GM18873 (cell line): ENCODE measurements around the gene KPNA4.
"Not testable (repeated sequence)": the region's sequence is repeated elsewhere in the genome, so short reads cannot be mapped to it uniquely, and the experiment has no call there.

Experiments
- ATAC-seq: cut with Tn5 transposase; IDR thresholded peaks from one replicate; pipeline ENCODE4 v1.9.1; 2021; ENCODE audit warnings: mild to moderate bottlenecking, moderate library complexity, moderate number of reproducible peaks; ENCODE audit not compliant: unreplicated experiment, low FRiP score

Gene KPNA4

GRCh38 chr3:160516391-160516790, 49.0 kb downstream of the KPNA4 start:
- ATAC-seq, result not testable (repeated sequence)

DNA sequence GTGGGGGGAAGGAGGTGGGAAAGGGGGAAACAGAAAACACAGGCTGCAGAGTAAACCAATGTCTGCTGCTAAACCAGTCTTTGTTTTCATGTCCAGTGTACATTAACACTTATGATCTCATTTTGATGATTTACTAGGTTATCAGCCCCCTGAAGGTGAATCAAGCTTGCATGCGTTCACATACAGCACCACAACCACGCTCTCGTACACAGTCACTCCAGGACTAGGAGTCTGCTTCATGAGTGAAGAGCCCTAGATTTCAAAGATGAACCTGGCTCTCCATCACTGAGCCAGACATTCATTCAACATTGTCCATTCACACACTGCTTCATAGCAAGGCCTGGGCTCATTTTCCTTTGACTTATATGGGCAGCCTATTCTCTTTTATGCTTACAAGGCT, 64.0 kb downstream of the KPNA4 start:
- no peak for ATAC-seq

- no peak for ATAC-seq
Observed at GRCh38 chr3:160498202-160498601, 67.2 kb downstream of the KPNA4 start.

DNA sequence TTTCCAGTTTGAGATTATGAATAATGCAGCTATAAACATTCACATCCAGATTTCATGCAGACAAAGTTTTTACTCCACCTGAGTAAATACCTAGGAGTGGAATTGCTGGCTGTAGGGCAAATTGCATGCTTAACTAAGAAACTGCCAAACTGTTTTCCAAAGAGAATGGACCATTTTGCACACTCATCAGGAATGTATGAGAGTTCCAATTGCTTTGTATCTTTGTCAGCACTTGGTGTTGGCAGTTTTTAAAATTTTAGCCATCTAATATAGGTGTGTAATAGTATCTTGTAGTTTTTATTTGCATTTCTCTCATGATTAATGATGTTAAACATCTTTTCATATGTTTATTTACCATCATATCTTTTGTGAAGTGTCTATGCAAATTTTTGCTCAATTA, 75.2 kb downstream of the KPNA4 start:
- no peak for ATAC-seq

- ATAC-seq, result no peak
Observed at GRCh38 chr3:160486459-160486869, 78.9 kb downstream of the KPNA4 start.

DNA sequence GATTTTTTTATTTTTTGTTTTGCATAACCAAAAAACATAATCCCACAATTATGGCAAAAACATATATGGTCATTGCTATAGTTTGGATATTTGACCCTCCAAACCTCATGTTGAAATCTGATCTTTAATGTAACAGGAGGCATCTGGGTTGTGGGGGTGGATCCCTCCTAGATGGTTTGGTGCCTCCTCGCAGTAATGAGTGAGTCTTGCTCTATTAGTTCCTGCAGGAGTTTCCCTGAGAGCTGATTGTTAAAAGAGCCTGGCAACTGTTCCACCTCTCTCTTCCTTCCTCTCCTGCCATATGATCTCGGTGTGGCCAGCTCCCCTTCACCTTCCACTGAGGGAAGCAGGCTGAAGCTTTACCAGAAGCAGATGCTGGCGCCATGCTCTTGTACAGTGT, 82.6 kb downstream of the KPNA4 start:
- ATAC-seq, result no peak

GRCh38 chr3:160481856-160482255, 83.5 kb downstream of the KPNA4 start:
- no peak for ATAC-seq

- no peak for ATAC-seq
Observed at GRCh38 chr3:160480931-160481330, 84.4 kb downstream of the KPNA4 start.

DNA sequence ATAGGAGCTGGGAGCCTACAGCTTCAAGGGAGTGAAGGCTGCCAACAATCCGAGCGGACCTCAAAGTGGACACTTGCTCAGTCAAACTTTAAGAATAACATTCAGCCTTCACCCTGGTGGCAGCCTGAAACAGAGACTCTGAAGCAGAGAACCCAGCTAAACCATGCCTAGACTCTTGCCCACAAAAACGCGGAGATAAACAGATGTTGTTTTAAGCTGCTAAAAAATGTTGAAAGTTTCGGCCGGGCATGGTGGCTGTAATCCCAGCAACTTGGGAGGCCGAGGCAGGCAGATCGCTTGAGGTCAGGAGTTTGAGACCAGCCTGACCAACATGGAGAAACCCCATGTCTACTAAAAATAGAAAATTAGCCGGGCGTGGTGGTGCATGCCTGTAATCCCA, 86.0 kb downstream of the KPNA4 start:
- ATAC-seq, result no peak

- ATAC-seq, result no peak
Observed at GRCh38 chr3:160478338-160478737, 87.0 kb downstream of the KPNA4 start.

GRCh38 chr3:160477750-160478149, 87.6 kb downstream of the KPNA4 start:
- ATAC-seq, result no peak

DNA sequence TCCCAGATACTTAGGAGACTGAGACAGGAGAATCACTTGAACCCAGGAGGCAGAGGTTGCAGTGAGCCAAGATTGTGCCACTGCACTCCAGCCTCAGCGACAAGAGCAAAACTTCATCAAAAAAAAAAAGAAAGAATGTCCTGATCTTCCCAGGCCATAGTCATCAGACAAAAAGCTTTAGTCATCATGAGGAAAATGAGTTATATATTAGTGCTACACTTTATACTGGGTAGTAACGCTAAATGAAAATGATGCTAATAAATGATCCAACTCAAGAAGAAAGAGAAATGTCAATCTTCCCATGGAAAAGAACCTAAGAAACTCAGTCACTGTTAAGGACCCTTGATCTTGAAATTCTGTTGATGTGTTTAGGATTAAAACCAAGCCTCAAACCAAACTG, 89.5 kb downstream of the KPNA4 start:
- ATAC-seq, result no peak

DNA sequence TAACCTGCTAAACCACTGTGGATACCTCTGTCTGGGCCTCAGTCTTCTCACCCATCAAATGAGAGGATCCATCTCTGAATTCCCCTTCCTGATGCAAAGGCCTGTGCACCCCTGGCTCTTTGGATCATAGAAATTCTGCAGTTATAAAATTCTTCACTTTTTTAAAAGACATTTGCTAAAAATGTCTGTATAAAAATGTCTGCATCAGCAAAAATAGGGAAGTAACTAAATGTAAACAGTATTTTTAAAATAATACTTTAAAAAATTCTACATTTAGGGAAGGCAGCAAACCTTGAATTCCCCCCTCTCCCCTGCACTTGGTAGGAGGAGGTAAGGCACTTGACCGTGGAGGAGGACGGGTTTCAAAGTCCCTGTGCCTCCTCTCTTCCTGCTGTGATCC, 90.2 kb downstream of the KPNA4 start:
- no peak for ATAC-seq

DNA sequence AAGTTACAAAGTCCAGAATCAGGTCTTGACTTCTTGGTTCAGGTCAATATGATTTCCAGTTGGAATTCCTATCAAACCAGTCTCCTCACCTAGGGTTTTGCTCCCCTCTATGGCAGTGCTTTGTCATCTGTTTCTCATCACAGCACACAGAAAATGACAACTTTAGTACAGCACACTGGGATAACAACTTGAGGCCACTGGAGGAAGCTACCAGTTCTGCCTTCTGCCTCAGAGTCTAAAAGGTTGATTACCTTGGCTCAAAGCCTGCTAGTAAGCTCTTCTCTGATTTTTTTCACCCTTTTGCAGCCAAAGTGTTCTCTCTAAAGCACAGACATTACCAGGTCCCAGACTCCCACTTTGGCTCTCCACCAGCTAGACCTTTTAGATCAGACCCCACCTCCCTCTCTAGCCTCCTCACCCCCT, 90.9 kb downstream of the KPNA4 start:
- ATAC-seq, result no peak

DNA sequence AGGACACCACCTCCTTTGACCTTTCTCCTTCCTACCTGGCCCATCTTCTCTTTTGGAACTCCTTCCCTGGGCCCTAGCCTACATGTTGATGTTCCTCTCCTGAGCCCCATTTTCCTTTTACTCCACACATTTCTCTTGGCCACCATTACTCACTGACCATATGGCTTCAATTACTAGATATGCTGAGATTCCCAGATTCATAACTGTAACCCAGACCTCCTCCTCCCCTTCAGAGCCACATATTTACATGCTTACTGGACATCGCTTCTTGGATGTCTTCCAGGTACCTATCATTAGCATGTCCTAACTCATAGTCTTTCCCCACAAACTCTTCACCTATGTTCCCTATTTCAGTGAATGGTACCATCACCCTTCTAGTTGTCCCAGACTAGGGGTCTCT, 91.4 kb downstream of the KPNA4 start:
- no peak for ATAC-seq

DNA sequence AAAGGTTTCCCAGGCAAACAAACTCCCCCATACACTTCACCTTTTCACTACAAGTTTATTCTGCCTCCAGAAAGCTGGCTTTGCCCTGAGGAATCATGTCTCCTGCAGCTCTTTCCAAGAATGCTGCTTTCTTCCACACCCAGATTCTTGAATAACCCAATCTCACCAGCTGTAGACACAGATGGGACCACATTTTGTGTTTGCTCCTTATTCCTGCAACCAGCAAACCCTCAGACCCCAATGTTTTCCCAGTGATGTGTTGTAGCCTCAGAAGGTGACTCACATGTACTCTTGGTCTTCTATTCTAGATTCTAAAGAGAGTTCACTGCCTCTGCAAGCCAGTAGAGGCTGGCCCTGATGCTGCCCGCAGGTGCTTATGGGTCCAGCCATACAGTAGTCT, 92.2 kb downstream of the KPNA4 start:
- ATAC-seq, result no peak

- ATAC-seq, result no peak
Observed at GRCh38 chr3:160472344-160472743, 93.0 kb downstream of the KPNA4 start.

DNA sequence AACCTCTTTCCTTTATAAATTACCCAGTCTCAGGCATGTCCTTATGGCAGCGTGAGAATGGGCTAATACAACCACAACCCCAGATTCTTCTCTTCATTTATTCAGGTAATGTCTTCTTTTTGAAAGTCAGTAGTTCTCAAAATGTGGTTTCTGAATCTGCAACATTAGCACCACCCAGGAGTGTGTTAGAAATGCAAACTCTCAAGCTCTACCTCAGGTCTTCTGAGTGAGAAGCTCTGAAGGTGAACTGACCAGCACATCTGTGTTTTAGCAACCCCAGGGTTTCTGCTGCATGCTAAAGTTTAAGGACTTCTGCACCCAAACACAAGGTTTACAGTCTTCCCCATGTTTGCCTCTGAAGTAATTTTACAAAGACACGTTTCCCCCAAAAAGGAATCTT, 93.5 kb downstream of the KPNA4 start:
- no peak for ATAC-seq

GRCh38 chr3:160470181-160470580, 95.2 kb downstream of the KPNA4 start:
- ATAC-seq, result no peak

DNA sequence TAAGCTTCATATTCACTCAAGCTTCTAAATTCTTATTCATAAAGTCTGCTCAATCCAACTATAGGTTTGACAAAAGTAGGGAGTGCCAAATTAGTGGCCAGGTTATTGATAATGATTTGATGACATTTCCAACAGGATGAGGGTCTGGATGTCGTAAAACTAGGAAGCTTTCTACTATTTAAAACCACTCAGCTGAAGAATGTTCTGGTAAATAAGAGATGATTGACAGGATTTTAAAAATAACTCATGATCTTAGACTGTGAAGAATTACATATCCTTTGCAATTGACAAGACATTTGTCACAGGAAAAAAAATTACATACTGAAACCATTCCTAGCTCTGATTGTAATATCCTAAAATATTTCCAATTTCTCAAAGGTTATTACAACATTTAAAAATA, 100.4 kb downstream of the KPNA4 start:
- no peak for ATAC-seq

- no peak for ATAC-seq
Observed at GRCh38 chr3:160464321-160464720, 101.0 kb downstream of the KPNA4 start.

DNA sequence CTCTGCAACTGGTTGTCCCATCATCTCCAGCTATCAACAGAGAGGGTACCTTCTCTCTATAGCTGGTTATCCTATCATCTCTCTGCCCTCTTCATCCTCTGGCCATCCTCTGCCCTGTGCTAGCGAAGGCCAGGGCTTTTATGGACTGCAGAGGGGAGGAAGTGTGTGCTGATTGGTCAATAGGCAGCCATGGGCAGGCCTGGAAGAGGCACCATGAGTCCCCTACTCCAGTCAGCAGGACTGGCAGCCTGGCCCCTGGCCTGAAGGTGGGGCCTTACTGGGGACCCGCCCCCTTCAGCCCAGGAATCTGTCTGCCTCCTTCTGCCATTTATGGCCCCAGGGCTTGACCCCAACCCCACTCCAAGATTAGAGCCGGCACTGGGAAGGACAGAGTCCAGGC, 105.3 kb downstream of the KPNA4 start:
- no peak for ATAC-seq

DNA sequence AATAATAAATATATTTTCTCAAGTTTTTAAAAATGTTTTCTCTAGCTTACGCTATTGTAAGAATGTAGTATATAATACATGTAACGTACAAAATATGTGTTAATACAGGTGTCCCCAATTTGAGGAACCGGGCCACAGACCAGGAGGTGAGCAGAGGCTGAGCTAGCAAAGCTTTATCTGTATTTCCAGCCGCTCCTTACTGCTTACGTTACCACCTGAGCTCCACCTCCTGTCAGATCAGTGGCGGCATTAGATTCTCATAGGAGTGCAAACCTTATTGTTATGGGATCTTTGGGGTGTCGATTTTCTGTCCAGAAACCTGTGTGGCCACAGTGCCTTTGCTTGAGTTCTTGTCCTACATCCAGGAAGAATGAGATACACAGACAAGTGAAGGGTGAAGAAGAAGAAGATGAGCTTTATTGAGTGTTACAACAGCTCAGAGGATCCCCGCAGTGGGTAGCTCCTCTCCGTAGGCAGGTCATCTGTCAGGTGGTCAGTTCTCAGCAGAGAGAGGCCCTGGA, 105.9 kb downstream of the KPNA4 start:
- no peak for ATAC-seq
